HS-5 (cell line): ENCODE results near the gene HNRNPA0.
A peak's percentile ranks its signal among the peaks of the same experiment; 100 is the strongest.

Source experiments
- DNase-seq: peaks from one replicate; pipeline ENCODE4 v3.0.0-alpha.2; 2012; ENCODE audit warnings: low read depth

HNRNPA0 gene

GRCh38 chr5:137727623-137728022 lies 26.5 kb downstream of the HNRNPA0 start:
- DNase-seq: no peak

GRCh38 chr5:137724251-137724650 lies 29.9 kb downstream of the HNRNPA0 start:
- DNase-seq: no peak

- DNase-seq: no peak
These were observed 35.6 kb downstream of the HNRNPA0 start for GRCh38 chr5:137718611-137719010.

- no peak for DNase-seq
These were observed 37.8 kb downstream of the HNRNPA0 start for GRCh38 chr5:137716337-137716736.

GRCh38 chr5:137715456-137715855 lies 38.7 kb downstream of the HNRNPA0 start:
- no peak for DNase-seq

GRCh38 chr5:137714946-137715345 lies 39.2 kb downstream of the HNRNPA0 start:
- no peak for DNase-seq

- DNase-seq: no peak
These were observed 39.7 kb downstream of the HNRNPA0 start for GRCh38 chr5:137714494-137714893.

- no peak for DNase-seq
These were observed 42.0 kb downstream of the HNRNPA0 start for GRCh38 chr5:137712139-137712667.

GRCh38 chr5:137710086-137710485 lies 44.1 kb downstream of the HNRNPA0 start:
- DNase-seq: no peak

- DNase-seq: no peak
These were observed 45.2 kb downstream of the HNRNPA0 start for GRCh38 chr5:137708796-137709559.

- DNase-seq: no peak
These were observed 46.1 kb downstream of the HNRNPA0 start for GRCh38 chr5:137708062-137708461.

GRCh38 chr5:137706841-137707240 lies 47.3 kb downstream of the HNRNPA0 start:
- peak; percentile 53 for DNase-seq

- DNase-seq: no peak
These were observed 49.1 kb downstream of the HNRNPA0 start for GRCh38 chr5:137705106-137705505.

GRCh38 chr5:137703565-137703964 lies 50.6 kb downstream of the HNRNPA0 start:
- no peak for DNase-seq

GRCh38 chr5:137700282-137700680 lies 53.9 kb downstream of the HNRNPA0 start:
- no peak for DNase-seq

- no peak for DNase-seq
These were observed 54.6 kb downstream of the HNRNPA0 start for GRCh38 chr5:137699336-137700281.

- no peak for DNase-seq
These were observed 57.7 kb downstream of the HNRNPA0 start for GRCh38 chr5:137696481-137696880.

- no peak for DNase-seq
These were observed 58.3 kb downstream of the HNRNPA0 start for GRCh38 chr5:137695651-137696428.
